Effector CD8-positive, alpha-beta T cell (primary cell): ENCODE data around the gene ZNF532.
"Not testable (repeated sequence)": the region's sequence is repeated elsewhere in the genome, so short reads cannot be mapped to it uniquely, and the experiment has no call there.

ENCODE experiments used
- DNase-seq: peaks from one replicate; lab custom pipeline; 2025; lab: John Stamatoyannopoulos, UW
- total RNA-seq, 4 experiments: gene quantifications; one replicate each; lab custom pipeline; 2026; lab: John Stamatoyannopoulos, UW

Gene ZNF532, protein sequence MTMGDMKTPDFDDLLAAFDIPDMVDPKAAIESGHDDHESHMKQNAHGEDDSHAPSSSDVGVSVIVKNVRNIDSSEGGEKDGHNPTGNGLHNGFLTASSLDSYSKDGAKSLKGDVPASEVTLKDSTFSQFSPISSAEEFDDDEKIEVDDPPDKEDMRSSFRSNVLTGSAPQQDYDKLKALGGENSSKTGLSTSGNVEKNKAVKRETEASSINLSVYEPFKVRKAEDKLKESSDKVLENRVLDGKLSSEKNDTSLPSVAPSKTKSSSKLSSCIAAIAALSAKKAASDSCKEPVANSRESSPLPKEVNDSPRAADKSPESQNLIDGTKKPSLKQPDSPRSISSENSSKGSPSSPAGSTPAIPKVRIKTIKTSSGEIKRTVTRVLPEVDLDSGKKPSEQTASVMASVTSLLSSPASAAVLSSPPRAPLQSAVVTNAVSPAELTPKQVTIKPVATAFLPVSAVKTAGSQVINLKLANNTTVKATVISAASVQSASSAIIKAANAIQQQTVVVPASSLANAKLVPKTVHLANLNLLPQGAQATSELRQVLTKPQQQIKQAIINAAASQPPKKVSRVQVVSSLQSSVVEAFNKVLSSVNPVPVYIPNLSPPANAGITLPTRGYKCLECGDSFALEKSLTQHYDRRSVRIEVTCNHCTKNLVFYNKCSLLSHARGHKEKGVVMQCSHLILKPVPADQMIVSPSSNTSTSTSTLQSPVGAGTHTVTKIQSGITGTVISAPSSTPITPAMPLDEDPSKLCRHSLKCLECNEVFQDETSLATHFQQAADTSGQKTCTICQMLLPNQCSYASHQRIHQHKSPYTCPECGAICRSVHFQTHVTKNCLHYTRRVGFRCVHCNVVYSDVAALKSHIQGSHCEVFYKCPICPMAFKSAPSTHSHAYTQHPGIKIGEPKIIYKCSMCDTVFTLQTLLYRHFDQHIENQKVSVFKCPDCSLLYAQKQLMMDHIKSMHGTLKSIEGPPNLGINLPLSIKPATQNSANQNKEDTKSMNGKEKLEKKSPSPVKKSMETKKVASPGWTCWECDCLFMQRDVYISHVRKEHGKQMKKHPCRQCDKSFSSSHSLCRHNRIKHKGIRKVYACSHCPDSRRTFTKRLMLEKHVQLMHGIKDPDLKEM (N-terminal part only)
- 7.9 to 30.8 (median 20.2) reads per million in 4 experiments for total RNA-seq

DNA sequence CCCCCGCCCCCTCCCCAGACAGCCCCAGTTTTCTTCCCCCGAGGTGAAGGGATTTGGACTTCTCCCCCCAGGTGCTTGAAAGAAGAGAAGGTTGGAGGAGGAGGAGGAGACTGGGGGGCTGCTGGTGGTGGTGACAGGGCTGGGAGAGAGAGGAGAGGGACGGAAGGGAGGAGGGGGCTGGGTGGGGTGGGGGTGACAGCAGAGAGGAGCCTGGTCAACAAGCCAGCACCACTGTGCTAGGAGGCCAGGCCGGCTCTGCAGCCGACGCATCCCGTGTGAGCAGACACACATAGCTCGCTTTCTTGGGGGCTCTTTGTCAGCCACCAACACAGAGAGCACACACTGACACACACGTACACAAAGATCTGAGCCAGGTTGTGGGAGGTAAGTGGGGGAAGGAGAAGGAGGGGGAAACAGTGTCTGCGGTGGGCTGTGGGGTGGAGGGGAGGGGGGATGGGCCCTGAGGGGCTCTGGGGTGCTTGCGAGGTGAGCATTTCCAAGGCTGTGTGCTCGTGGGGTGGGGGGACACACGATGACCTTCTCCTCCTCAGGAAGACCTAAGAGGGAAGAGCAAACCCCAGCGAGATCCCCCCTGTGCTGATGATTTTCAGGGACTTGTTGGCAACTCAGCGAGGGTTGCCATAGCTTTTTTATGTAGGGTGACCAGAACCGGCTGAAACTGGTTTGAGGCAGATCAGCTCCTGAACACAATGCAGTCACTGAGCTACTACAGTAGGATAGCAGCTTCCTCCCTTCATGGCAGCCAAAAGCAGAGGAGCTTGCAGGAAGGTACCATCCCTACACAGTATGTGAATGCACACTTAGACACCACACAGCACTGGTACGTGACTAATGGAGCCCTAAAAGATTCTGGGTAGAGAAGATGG lies at the start of gene ZNF532:
TSS of gene ZNF532 (plus strand) at position 732 of the 887 bp plus-strand sequence. CDS start 53,411 bp downstream, outside the sequence.
- no peak for DNase-seq

DNA sequence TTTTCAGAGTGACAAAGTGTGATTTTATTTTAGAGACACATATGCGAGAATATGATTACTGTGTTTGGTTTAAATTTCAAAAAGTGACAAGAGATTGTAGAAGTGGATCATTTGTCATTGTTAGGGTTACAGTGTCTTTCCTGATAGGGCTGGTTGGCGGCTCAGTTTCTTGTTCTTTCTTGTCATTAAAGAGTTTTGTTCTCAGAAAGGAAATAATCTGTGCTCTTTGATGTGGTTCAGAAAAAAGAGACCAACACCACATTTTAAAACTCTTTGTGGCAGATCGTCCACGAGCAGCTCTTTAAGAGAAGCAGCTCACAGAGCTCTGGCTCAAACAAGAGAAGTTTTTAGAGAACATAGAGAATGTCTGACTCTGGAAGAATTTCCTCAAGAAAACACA lies 45.6 kb upstream of the ZNF532 start:
- no peak for DNase-seq

DNA sequence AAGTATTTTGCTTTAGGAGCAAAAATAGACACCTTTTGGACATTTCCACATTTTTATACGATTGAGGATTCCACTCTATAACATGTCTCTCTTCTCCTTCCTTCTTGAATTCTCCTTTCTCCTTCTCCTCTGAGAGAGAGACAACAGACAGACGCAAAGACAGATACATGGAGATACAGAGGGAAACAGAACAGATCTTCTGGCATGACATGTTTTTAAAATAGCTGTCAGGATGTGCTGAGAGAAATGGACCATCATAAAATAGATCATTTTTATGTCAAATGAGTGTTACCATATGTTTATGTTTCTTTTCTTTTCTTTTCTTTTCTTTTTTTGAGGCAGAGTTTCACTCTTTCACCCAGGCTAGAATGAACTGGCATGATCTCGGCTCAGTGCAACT lies 44.4 kb upstream of the ZNF532 start:
- DNase-seq: no peak

DNA sequence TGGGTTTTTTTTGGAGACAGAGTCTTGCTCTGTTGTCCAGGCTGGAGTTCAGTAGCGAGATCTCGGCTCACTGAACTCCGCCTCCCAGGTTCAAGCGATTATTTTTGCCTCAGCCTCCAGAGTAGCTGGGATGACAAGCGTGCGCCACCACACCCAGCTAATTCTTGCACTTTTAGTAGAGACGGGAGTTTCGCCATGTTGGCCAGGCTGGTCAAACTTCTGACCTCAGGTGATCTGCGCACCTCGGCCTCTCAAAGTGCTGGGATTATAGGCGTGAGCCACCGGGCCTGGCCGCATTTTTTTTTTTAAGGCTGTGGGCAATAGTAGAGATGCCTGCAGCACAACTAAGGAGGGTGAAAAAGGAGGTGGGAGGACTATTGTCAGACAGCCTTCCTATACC lies 41.7 kb upstream of the ZNF532 start:
- DNase-seq: no peak

DNA sequence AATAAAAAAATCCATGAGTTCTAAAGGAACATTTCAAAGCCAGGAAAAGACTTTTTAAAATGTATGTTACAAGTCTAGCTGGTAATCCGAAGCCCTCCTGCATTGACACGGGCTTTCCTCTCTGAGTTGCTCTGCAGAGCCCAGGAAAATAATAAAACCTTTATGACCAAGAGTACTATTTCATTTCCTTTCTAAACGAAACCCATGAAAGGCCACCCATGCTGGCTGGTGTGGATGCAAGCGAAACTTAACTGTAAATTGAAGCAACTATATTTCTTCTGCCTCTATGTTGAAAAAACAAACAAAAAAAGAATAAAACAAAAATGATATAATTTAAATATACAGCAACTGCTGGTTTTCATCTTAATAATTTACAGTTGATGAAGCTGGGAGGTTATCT lies 41.3 kb upstream of the ZNF532 start:
- DNase-seq: no peak

DNA sequence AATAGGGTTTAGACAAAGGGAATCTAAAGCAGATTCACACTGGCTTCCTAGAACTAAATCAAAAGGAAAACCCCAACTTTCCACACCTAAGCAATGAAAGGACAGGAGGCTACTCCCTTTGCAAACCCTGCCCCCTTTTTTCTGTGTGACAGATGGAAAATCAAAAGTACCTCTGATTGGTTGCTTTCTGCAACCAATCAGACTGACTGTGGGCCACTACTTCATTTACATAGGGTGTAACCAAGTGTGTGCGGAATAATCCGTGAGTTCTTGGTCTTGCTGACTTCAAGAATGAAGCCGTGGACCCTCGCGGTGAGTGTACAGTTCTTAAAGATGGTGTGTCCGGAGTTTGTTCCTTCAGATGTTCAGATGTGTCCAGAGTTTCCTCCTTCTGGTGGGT lies 37.8 kb upstream of the ZNF532 start:
- DNase-seq: not testable (repeated sequence)

DNA sequence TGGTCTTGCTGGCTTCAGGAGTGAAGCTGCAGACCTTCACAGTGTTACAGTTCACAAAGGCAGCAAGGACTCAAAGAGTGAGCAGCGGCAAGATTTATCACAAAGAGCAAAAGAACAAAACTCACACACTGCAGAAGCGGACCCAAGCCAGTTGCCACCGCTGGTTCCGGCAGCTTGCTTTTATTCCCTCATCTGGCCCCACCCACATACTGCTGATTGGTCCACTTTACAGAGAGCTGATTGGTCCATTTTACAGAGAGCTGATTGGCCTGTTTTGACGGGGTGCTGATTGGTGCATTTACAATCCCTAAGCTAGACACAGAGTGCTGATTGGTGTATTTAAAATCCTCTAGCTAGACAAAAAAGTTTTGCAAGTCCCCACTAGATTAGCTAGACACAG lies 37.2 kb upstream of the ZNF532 start:
- no peak for DNase-seq

DNA sequence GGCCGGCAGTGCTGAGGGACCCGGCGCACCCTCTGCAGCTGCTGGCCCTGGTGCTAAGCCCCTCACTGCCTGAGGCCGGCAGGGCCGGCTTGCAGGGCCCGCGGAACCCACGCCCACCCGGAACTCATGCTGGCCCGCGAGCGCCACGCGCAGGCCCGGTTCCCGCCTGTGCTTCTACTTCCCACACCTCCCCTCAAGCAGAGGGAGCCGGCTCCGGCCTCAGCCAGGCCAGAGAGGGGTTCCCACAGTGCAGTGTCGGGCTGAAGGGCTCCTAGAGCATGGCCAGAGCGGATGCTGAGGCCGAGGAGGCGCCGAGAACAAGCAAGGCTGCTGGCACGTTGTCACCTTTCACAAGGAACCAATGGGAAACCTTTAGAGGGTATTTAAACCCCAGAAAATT lies 36.8 kb upstream of the ZNF532 start:
- DNase-seq: no peak

DNA sequence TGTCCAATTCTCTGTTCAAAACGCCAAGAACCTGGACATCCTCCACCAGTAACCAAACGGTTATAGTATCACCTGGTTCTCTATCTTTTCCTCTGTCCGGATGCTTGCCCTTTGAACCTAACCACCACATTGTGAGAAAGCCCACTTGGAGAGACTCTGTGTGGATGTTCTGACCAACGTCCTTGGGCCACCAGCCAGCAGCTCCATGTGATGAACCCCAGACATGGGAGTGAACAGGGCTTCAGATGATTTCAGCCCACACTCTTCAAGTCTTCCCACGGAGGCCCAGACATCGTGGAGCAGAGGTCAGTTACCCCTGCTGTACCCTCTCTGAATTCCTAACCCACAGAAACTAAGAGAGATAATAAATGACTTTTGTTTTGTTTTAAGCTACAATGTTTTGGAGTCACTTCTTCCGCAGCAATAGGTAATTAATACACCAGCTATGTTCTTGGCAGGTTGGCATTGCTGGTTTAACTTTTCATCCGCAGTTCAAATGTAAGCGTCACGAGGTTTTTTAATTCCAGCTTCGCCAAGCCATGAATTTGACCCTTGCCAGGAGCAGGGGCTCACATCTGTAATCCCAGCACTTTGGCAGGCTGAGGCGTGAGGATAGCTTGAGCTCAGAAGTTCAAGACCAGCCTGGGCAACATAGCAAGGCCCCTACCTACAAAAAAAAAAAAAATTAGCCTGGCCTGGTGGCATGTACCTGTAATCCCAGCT lies 36.1 kb upstream of the ZNF532 start:
- no peak for DNase-seq

DNA sequence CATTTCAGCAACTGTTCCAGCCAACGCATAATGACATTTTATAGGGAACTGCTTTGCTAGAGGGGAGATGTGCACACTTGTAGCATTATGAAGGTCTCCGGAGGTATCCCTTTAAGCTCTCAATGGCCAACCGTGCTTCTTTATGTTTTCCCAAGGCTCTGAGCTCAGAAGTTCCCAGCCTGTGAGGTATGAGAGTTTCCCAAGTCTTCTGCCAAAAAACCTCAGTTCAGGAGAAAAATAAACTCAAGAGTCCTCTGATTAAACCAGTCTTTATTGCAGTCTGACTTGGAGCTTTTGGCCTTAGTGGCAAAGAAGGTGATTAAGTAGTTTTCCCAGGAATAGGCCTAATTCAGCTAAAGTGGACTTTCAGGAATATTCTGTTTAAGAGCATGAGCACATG lies 35.4 kb upstream of the ZNF532 start:
- DNase-seq: no peak

DNA sequence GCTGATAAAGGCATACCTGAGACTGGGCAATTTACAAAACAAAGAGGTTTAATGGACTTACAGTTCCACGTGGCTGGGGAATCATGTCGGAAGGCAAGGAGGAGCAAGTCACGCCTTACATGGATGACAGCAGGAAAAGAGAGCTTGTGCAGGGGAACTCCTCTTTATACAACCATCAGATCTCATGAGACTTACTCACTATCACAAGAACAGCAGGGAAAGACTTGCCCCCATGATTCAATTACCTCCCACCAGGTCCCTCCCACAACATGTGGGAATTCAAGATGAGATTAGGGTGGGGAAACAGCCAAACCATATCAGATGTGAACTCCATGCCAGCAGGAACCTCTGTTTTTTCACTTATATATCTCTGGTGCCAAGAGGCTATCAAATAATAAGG lies 34.8 kb upstream of the ZNF532 start:
- not testable (repeated sequence) for DNase-seq

DNA sequence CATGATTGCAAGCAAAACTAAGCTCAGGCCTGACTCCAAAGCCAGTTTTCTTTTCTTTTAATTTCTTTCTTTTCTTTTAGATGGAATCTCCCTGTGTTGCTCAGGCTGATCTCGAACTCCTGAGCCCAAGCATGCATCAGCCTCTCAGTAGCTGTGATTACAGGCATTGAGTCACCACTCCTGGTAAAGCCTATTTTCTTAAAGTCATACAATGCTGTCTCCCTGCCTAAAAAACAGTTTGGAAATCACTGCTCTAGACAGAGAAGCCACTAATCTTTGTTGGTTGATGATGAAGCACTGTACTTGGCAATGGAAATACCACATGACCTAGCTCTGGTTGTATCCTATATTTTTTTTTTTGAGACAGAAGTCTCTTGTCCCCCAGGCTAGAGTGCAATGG lies 33.1 kb upstream of the ZNF532 start:
- no peak for DNase-seq

DNA sequence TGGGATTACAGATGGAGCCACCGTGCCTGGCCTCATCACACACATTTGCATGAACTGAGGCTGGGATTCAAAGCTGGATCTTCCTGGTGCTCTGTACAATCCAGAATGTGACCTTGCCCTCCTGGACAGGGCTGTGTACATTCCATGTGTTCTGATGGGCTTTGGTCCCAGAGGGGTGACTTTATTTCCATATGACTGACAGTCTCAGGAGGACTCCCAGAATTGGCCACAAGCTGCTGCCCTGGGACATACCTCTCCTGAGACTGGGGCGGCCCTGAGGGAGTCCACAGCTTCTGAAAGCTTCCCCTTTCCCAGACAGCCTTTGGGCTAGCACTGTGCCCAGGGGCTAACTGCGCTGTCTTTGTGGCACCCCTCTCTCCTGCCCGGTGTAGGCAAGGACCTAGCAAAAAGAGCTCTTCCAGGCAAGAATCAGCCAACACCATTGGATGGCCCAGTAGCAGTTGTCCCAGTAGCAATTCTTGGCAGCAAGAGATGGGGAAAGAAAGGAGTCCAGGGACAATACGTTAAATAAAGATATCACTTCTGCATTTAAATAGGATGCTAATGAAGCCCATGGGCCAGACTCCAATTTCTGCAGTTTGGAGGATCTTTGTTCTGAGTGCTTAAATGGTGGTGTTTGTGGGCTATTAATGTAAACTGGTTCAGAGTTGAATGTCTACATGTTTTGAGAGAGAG lies 26.4 kb upstream of the ZNF532 start:
- no peak for DNase-seq

DNA sequence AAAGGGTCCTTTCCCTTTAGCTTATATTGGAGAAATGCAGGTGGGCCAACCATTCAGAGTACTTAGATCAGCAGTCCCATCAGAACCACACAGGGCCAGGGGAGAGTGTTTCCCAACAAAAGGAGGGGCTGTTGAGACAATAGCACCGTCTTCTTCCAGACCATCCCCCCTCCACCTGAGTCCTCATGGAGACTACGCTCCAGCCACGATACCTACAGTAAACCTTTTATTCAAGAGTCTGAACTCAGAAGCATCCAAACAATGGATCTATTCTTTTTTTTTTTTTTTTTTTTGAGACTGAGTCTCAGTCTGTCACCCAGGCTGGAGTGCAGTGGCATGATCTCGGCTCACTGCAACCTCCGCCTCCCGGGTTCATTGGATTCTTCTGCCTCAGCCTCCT lies 25.7 kb upstream of the ZNF532 start:
- no peak for DNase-seq

DNA sequence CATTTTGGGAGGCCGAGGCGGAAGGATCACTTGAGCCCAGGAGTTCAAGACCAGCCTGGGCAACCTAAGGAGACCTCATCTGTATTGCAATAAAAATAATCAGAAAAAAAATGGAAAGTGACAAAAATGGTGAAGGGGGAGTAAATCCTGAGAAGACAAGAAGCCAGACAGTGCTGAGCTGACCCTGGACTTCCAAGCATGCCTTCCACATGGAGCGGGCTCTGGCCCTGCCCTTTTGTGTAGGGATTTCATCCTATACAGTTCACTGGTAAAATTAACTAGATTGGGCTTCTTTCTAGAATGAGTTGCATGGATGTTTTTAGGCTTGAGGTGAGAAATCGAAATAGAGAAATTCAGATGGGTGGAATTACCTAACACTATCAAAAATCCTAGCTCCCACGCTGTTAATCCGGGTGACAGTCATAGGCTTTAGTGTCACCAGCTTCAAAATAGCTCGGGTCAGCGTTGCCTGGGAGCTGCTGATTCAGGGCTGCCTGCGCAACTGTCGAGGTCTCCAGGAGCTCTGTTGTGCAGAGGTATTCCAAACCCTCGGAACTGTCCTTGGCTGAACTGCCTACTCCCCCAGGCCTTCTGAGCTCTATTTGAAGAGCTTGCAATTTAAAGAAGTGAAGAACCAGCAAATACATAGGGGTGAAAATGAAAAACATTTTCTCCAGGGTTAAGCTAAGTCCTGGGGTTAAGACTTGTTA lies 21.5 kb upstream of the ZNF532 start:
- no peak for DNase-seq

DNA sequence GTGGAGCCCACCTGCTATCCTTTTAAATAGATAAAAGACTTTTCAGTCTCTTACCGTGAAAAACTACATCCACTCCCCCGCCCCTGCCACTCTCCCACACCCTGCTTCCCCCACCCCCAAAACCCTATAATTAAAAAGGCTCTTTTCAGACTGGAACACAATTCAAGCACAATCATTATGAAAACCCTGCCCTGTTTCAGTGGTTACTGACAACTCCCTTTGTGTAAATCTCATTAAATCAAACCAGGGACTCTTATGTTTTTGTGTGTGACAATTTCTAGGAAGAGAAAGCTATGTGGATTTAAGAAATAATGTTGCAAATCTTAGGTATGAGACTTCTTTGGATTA lies 21.0 kb upstream of the ZNF532 start:
- DNase-seq: no peak

DNA sequence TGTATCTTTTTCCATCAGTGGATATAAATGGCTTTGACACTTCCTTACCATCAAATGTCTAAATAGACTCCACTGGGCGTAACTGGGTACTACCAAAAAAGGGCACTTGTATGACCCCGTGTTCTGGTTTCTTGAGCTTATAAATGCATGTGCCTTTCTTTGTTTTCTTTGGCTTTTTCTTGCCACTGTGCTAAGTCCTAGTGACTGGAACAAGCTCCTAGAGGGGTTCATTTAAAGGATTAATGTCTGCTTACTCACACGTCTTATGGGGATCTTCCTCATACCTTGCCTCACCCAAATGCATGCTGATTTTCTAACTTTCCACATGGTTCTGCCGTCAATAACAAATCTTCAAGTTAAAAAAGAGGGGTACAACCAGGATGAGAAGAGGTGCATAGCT lies 19.8 kb upstream of the ZNF532 start:
- DNase-seq: no peak

DNA sequence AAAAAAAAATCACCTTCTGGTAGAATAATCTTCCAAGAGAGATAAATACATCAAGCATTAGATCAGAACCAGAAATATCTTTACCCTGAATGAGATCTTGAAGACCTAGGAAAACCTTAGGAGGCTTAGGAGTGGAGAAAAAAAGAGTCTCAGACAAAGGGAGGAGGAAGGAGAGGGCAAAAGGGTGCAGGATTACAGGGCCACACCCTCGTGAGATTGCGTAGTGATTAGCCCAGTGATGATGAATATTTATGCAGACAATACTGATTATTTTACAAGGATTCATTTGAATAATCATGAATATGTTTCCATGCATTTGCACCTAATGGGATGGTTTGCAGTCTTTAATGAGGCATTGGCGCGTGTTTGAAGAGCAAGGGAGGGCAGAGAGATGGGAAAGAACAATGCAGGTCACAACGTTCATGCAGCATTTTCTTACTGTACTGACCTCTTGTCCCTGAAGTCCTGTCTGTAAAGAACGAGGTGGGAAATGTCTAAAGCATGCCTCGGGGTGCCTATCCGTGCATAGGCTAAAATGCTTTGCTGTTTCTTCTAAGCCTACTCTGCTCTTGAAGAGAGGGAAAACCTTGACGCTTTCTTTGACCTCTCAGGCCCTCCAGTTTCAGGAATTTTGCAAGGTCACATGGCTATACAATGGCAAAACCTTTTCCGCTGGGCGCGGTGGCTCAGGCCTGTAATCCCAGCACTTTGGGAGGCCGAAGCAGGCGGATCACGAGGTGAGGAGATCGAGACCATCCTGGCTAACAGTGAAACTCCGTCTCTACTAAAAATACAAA lies 18.6 kb upstream of the ZNF532 start:
- no peak for DNase-seq
